ENCODE data around the gene DSTN.
"Not testable (repeated sequence)": the region's sequence is repeated elsewhere in the genome, so short reads cannot be mapped to it uniquely, and the experiment has no call there.

DSTN gene

DNA sequence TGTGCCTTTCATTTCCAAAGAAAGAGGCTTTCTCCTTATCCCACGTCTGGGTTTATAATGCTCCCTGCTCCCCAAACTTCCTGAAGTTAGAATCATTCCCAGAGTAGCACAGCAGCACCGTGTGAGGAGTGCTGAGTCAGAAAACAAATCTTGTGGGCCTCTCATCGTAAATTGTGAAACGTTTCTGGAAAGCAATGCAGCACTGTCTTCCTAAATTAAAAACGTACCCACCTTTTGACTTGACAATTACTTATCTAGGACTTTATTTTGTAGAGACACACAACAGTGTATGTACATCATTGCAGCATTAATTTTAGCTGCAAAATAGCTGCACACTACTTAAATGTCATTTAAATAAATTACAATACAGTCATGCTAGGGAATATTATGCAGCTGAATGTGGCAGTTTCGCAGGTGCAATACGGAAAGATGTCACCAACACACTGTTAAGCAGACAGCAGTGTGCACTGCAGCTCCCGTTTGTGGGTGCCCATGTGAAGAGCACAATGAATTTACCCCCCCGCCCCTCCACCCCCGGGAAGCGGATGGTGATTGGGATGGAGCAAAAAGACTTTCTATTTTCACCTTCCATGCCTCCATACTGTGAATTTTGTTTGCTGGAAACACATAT lies 81.4 kb downstream of the DSTN start:
- DNase-seq, result no peak

DNA sequence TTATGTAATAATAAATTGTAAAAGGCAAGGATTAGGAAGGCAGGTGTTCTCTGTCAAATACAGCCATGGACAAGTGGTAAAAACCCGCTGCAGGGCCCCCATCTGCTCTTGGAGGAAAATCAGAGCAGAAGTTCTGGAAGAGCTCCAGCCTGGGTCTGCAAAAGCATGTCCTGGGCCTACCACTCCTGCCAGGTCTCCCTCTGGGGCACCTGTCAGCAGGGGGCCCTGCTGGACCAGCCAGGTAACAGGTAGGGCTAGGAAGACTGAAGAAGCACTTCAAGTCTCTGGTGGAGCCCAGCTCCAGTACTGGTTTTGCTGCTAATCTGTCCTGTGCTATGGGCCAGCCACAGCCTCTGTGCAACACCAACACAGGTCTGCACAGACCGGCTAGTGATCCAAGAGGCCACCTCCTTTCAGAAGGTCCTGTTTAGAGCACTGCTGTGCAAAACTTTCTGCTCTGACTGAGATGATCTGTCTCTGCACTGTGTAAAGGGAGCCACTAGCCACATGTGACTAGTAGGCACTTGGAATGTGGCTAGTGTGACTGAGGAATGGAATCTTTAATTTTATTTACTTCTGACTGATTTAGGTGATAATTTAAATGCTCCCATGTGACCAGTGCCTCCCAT lies 82.0 kb downstream of the DSTN start:
- no peak for DNase-seq

DNA sequence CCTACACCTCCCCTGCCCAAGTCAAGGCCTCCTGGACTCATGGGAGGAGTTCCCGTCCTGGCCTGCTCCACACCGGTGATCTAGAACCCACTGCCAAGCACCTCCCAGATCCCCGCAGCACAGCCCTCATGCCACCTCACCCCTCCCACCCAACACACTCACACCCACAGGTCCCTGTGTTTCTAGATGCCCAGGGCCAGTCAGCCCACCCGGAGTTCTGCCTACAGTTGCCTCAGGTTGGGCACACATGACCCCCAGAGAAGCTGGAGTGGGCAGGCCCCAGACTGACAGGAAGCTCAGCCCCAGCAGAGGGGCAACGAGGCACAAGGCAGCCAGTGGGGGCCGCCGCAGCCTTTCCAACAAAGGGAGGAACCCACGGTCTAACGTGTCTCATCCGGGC lies 82.5 kb downstream of the DSTN start:
- no peak for DNase-seq

DNA sequence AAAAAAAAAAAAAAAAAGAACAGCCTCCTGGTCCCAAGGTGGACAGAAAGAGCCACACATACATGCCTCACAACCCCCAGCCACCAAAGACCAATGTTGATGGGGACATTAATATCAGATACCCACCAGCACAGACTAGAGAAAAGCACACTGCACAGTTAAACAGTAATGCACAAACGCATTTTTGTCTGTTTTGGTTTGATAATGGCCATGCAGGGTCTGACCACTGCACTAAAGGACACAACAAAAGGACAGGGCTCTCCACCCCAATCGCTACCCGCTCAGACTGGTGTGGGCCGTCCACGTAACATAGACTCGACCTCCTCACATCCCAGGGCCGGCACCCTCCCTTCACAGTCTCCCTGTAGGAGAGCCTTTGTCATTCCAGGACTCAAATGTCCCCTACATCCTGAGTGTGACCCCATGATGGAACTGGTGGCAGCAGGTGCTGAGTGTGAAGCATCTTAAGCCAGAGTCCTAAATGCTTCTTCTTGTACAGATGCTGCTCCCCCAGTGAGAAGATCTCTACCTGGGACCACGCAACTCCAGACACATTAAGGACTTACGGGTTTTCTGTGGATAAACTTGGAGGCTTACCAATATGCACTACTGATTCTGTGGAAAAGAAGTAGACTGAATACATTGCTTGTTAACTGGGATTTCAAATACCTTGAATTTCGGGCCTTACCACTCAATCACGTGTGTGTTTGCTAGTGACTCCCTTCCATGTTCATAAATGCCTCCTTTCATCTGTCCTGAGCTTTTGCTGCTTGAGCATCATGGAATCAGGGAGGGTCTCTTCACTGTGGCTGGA lies 84.2 kb downstream of the DSTN start:
- DNase-seq, result no peak

DNA sequence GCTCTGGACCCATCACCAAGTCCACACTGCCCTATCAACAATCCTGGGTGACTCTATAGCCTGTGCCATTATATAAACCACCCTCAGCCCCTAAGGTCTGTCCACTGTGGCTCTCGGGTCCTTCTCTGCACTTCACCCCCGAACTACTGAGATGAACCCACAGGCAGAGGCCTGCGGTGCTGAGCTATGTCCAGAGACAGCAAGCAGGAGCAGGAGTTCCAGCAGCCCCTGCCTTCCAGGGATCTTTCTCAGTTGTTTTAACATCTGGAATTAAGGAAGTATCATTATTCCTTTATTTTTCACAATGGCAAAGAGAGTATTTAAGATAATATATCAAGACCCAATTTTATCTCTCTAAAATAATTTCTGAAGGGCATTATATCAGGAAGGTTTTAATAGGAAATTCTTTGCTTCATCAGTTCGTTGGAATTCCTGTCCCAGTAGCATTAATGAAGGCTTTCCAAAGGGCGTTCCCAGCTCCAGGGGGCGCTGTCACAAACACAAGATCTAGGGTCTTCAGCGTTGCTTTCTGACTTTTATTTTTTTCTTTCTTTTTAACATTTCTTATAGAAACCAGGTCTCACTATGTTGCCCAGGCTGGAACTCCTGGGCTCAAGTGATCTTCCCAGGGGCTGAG lies 84.9 kb downstream of the DSTN start:
- DNase-seq, result no peak

DNA sequence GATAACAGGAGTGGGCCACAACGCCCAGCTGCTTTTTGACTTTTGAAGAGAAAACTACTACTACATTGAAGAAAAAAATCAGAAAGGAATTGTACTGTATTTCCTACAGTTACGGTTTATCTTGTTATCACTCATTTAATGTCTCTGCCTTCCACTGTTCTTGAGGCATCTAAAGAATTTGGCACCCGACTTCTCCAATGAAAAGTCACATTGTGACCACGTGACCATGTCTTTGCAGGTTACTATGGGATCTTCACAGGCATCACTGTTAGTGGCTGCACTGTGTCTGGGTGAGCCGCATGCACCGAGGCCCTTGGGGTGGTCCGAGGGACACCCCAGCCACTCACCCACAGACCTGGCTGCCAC lies 85.4 kb downstream of the DSTN start:
- no peak for DNase-seq

DNA sequence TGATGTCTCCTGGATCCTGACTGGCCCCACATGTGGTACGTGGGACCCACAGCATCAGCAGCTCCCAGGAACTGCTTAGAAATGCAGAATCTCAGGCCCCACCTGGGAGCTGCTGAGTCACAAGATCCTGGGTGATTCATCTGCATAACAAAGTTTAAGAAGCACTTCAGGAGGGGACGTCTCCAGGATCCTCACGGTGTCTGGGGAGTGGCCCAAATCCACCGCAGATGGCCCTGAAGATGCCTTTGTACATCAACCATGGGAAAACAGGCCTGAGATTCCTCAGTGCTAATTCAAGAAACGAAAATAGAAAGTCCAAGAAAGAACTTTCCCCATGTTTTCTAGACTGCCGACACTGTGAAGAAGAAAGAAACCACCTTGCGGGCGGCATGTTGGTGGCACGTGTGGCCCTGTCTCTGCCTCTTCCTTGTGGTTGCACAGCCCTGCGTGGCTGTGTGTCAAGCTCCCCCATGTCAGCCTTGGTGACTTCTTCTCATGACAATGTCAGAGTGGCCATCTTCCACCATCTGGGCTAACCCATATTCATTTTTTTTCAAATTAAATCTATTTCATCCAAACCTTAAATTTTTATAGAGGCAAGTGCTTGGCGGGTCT lies 86.1 kb downstream of the DSTN start:
- no peak for DNase-seq

DNA sequence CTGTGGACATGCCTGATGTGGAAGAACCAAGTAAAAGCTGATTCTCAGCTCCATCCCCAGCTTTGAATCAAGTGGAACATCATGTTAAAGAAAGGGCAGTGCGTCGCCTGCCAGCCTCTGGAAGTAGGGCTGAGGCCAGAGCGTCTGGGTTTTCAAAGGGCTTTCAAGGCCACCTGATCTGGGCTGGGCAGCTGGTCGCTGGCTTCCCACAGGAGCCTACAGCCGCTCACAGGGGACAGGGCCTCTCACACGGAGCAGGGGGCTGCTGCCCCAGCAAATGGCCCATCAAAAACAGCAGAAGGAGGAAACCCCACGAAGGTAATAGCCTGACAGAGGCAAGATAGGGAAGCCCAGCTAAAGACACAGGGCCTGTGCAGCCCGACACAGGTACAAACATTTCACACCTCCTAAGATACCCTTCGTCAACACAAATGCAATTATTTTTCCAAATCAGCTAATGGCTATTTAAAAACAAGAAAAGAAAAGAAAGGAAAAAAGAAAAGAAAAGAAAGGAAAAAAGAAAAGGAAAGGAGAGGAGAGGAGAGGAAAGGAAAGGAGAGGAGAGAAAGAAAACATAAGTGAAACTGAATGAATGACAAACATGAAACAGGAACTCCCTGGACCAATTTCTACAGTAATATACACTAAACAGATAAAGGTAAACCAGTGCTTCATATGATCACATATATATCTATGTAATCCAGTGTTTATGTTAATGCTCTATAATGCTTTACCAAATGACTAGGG lies 87.4 kb downstream of the DSTN start:
- no peak for DNase-seq

DNA sequence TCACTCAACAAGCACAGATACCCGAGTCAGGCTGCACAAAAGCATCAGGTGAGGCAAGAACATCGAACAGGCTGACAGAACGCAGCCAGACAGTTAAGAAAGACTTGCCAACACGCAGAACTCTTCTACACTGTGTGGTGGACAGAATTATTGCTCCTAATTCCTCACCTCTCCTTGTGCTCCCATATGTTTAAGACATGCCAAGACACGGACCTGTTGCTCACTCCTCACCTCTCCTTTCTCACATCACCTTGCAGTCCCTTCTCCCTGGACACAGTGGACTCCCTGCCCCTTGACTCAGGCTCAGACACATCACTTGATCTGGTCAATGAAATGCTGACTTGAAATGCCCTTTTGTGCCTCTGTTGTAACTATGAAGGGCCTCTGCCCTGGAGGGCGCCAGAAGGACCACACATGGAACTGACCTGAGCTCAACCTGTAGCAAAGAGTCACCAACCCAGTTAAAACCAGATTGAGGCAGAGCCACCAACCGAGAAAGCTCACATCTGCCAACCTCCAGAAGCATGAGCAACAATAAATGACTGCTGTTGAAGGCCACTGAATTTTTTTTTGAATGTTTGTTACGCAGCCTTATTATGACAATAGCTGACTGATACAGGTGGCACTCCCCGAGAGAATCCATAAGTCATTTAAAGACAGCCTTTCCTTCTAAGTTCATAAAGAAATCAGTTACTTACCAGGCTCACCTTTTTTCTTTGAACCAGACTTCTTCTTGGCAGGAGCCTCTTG lies 88.2 kb downstream of the DSTN start:
- DNase-seq, result no peak

DNA sequence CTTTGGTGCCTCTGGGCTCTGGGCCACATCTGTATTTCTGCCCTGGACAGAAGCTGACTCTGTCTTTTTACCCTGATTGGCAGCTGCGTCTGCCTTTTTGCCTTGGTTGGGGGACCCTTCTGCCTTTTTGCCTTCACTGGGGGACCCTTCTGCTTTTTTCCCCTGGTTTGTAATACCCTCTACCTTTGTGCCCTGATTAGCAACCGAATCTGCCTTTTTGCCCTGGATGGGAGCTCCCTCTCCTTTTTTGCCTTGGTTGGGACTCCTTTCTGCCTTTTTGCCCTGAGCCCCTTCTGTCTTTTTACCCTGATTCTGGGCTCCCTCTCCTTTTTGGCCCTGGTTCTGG lies 88.7 kb downstream of the DSTN start:
- no peak for DNase-seq

DNA sequence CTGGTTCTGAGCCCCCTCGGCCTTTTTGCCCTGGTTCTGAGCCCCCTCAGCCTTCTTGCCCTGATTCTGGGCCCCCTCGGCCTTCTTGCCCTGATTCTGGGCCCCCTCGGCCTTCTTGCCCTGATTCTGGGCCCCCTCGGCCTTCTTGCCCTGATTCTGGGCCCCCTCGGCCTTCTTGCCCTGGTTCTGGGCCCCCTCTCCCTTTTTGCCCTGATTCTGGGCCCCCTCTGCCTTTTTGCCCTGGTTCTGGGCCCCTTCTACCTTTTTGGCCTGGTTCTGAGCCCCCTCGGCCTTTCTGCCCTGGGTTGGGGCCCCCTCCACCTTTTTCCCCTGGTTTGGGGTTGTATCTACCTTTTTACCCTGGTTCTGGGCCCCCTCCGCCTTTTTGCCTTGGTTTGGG lies 89.5 kb downstream of the DSTN start:
- not testable (repeated sequence) for DNase-seq

Measured in right kidney (tissue), 1 donor.